ENCODE results near the gene PPP6R2. TPM values are rescaled to one million over a fixed set of nuclear protein-coding genes. Genes with fewer than 3 reads are reported as not detected.

Gene PPP6R2, protein sequence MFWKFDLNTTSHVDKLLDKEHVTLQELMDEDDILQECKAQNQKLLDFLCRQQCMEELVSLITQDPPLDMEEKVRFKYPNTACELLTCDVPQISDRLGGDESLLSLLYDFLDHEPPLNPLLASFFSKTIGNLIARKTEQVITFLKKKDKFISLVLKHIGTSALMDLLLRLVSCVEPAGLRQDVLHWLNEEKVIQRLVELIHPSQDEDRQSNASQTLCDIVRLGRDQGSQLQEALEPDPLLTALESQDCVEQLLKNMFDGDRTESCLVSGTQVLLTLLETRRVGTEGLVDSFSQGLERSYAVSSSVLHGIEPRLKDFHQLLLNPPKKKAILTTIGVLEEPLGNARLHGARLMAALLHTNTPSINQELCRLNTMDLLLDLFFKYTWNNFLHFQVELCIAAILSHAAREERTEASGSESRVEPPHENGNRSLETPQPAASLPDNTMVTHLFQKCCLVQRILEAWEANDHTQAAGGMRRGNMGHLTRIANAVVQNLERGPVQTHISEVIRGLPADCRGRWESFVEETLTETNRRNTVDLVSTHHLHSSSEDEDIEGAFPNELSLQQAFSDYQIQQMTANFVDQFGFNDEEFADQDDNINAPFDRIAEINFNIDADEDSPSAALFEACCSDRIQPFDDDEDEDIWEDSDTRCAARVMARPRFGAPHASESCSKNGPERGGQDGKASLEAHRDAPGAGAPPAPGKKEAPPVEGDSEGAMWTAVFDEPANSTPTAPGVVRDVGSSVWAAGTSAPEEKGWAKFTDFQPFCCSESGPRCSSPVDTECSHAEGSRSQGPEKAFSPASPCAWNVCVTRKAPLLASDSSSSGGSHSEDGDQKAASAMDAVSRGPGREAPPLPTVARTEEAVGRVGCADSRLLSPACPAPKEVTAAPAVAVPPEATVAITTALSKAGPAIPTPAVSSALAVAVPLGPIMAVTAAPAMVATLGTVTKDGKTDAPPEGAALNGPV
- 42.4 TPM for total RNA-seq
- long read RNA-seq, full-length matches to known transcripts: 28 of 54 reads
- long read RNA-seq, partial matches to known transcripts: 14 of 54 reads
- long read RNA-seq, other reads (novel, unspliced or antisense): 12 of 54 reads

GRCh38 chr22:50342651-50343540 lies at the start of gene PPP6R2:
PPP6R2 (plus strand) TSS chr22:50343327; CDS start chr22:50393909, 50,582 bp downstream.
- intact Hi-C loops (cut with DNase I): loop anchor here (1.0 to 2.0 kb wide), 3 partner anchors 16 to 92 kb away; partner anchors contain the start of genes DENND6B and HDAC10
- ATAC-seq: peak; percentile 95
- peak; percentile 95 for DNase-seq (ENCODE audit: missing footprints)

DNA sequence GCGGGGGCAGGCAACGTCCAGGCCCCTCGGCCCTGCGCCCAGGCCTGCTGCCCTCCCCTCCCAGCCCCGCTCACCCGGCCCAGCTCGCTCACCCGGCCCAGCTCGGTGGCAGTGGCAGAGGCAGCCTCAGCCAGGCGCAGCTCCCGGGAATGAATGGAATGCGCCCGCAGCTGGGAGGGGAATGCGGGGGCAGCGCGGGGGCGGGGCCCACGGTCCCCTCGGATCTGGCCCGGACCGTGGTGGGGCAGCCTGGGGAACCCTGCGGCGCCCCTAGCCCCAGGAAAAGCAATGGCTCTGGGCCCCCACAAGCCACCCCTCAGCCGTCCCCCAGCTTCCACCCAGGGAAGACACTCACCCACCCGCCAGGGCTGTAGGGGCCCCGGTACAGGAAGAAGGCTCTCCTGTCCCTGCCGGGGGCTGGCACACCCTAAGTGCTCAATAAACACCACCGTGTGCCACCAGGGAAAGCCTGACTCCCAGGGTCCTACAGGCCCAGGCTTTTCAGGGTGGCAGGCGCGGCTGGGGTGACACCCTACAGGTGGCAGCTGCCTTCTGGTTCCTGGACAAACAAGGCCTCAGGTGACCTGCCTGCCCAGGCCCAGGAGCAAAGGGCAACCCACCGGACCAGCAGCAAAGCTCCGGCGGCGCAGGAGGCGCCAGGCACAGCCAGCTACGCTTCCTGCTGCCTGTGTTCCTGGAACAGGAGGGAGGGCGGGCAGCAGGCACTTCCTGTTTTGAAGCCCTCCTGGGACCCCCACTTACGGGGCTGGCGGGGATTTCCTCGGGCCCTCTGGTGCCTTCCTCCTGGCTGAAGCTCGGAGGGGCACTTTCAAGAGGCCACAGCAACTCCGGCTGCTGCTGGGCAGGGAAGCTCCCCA lies 49.4 kb upstream of the PPP6R2 start:
- intact Hi-C loops (cut with DNase I): loop anchor here (5.0 kb wide), 1 partner anchor 34 kb away; the partner anchor contains the start of gene DENND6B
- peak; percentile 90 for ATAC-seq
- DNase-seq (ENCODE audit: missing footprints): peak; percentile 85

- intact Hi-C loops (cut with DNase I): loop anchor here (5.0 kb wide), 1 partner anchor 33 kb away; the partner anchor contains the start of gene DENND6B
Measured at GRCh38 chr22:50294319-50294656, 48.8 kb upstream of the PPP6R2 start.

GRCh38 chr22:50296658-50297490 lies 46.3 kb upstream of the PPP6R2 start:
- intact Hi-C loops (cut with DNase I): no loop called here
- DNase-seq (ENCODE audit: missing footprints): no peak
- ATAC-seq: peak; percentile 9

More at GRCh38 chr22:50294319-50294656, 48.8 kb upstream of the PPP6R2 start:
- no peak for DNase-seq (ENCODE audit: missing footprints)
- ATAC-seq: no peak

DNA sequence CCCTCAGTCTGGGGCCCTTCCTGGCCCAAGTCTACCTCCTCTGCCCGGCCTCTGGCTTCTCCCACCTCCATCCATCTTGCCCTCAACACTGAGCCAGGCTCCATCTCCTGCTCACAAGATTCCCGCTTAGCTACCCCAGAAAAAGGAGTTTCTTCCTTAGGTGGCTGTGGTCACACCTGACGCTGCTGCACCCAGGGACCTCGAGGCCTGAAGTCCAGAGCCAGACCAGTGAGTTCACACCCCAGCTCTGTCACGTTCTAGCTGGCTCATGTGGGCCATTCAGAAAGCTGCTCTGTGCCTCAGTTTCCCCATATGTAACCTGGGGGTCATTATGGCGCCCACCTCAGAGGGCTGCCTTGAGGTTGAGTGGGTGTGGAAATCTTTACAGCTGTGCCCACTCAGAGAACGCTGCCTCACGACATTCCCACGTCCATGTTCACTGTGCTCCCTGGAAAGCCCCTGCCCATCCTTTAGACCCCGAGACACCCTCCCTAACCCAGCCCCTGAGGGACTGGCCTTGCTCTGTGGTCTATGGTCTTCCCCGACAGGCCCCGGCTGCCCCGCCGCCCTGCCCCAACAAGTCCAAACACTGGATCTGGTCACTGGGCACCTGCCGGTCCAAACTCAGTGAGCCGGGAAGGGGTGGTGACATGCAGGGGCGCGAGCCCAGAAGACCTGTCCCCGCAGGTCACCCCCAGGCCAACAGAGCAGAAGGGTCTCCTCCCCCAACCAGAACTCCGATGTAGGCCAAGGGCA lies 45.4 kb upstream of the PPP6R2 start:
- intact Hi-C loops (cut with DNase I): no loop called here
- ATAC-seq (no peak), DNase-seq (ENCODE audit: missing footprints) (no peak)

DNA sequence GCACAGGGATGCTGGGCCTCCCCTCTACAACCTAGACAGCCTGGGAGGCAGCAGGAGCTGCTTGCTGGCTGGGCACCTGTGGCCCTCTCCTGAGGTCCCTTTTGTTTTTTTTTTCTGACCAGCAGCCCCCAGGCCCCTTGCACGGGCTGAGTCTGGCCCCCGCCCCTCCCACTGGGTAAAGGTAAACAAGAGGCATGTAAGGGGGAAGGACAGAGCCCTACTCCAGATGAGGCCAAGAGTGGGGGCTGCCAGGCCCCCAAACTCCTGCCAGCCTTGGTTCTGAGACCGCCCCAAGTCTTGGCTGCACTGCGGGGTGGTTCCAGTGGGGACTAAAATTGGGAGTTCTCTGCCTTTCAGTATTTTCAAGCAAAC lies 44.9 kb upstream of the PPP6R2 start:
- intact Hi-C loops (cut with DNase I): no loop called here
- ATAC-seq: no peak
- no peak for DNase-seq (ENCODE audit: missing footprints)

DNA sequence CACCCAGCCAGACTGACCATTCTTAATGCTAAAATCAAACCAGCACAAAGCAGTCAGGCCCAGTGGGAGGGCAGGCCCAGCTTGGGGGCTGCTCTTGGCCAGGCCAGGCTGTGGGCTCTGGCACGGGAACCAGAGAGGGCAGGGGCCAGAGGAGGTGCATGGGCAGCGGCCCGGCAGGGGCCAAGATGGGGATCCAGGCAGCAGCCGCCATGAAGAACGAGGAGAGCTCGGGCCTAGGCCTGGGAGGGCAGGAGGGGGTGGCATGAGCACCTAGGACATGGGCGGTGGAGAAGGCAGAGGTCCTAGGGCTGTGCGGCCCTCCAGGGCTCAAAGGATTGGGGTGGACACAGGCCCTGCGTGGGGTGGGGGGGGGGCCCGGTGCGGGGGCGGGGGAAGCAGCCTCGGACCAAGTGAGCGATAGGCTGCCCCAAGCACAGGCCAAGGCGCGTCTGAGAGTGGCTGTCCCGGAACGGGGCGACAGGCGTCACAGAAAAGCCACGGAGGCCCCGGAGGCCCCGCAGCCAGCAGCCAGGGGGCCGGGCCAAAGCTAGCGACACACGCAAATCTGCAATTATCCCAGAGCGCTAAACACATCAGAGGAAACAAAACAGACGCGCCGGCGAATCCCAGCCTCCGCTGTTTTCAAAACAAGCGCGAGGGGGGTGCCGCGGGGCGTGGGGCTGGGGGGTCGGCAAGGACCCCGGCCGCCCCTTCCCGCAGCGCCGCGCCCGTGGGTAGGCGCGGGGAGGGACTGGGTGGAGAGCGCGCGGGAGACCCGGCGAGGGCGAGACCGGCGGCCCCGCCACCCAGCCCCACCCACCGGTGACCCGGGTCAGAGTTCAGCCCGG lies 44.0 kb upstream of the PPP6R2 start:
- DNase-seq (ENCODE audit: missing footprints) (no peak), ATAC-seq (no peak)
- intact Hi-C loops (cut with DNase I): no loop called here

GRCh38 chr22:50299785-50300619 lies 43.1 kb upstream of the PPP6R2 start:
- no peak for ATAC-seq
- DNase-seq (ENCODE audit: missing footprints): no peak
- intact Hi-C loops (cut with DNase I): no loop called here

GRCh38 chr22:50300620-50301257 lies 42.4 kb upstream of the PPP6R2 start:
- ATAC-seq: no peak
- intact Hi-C loops (cut with DNase I): no loop called here
- DNase-seq (ENCODE audit: missing footprints): no peak

GRCh38 chr22:50301581-50301991 lies 41.5 kb upstream of the PPP6R2 start:
- intact Hi-C loops (cut with DNase I): no loop called here
- DNase-seq (ENCODE audit: missing footprints) (no peak), ATAC-seq (no peak)

- ATAC-seq: no peak
- intact Hi-C loops (cut with DNase I): no loop called here
- DNase-seq (ENCODE audit: missing footprints): no peak
Measured at GRCh38 chr22:50302041-50302541, 41.0 kb upstream of the PPP6R2 start.

GRCh38 chr22:50302564-50302963 lies 40.6 kb upstream of the PPP6R2 start:
- ATAC-seq: peak; percentile 35
- no peak for DNase-seq (ENCODE audit: missing footprints)
- intact Hi-C loops (cut with DNase I): no loop called here

DNA sequence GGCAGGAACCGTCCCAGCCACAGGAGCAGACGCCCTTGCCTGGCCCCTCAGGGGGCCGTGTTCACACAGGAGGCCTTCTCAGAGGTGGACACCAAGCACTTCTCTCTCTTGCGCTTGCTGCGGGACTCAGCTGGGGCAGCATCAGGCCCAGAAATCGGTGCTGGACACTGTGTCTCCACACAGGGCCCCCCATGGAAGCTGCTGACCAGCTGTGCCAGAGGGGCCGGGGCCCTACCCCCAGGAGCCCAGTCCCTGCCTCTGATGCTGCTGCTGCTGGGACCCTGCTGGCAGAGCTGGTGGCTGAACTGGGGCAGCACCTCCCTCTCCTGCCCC lies 39.6 kb upstream of the PPP6R2 start:
- intact Hi-C loops (cut with DNase I): no loop called here
- no peak for ATAC-seq
- DNase-seq (ENCODE audit: missing footprints): no peak
